ENCODE measurements around the gene FLII. TPM values are rescaled to one million over a fixed set of nuclear protein-coding genes. Genes with fewer than 3 reads are reported as not detected.

FLII gene
- total RNA-seq, 2 experiments from 2014 or later = 155 to 219 TPM

DNA sequence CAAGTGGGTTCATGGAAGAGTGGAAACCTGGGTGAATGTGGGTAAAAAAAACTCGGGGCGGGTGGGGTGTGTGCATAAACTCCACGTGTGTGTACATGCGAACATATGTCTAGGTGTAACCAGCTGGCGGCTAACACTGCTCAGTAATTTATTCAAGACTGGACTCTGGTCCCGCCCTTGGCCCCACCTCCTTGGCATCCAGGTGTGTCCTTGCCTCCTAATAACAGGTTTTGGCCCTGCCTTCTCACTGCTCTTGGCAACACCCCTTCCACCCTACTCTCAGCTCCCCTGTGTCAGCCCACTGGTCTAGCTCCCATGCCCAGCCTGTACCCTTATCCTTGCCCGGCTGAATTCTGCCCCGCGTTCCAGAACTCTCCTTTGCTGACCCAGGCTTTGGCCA, 8.3 kb downstream of the FLII start:
- Histone ChIP-seq H3K4me2 (ENCODE audit: low read length) (no peak overlapping the region), H3K9me2 (ENCODE audit: insufficient read depth, low read length) (no peaks in the 10 kb centered on the region), H3K4me1 (ENCODE audit: insufficient read depth, low read length, poor library complexity, severe bottlenecking) (no peaks in the 10 kb centered on the region), H3K36me3 (ENCODE audit: insufficient read depth, low read length) (peaks cover 87% of the 10 kb centered on the region), H2AFZ (ENCODE audit: low read length) (no peak overlapping the region), H3K4me3 (ENCODE audit: low read depth, low read length, poor library complexity, severe bottlenecking) (no peak overlapping the region), H4K20me1 (ENCODE audit: insufficient read depth, low read length) (no peaks in the 10 kb centered on the region), H3K79me2 (ENCODE audit: insufficient read depth, low read depth, low read length) (no peaks in the 10 kb centered on the region), H3K9me3 (ENCODE audit: low read length) (no peaks in the 10 kb centered on the region), H3K27ac (ENCODE audit: low read depth, low read length, poor library complexity, severe bottlenecking) (no peak overlapping the region)
- ChIA-PET CTCF (ENCODE audit: unreplicated experiment) (no interaction called here), POLR2A (no interaction called here)
- BruUV-seq (replicated peaks) = no TSS peak
- no peak for DNase-seq (ENCODE audit: low spot score)
- intact Hi-C loops (cut with micrococcal nuclease; ENCODE audit: unreplicated experiment) = no loop called here
- TF ChIP-seq EZH2phosphoT487 (IDR thresholded peaks at IDR 0.05; ENCODE audit: borderline replicate concordance, low read depth, low read length) (no peak), CTCF (conservative IDR thresholded peaks at IDR 0.05; ENCODE audit: low read length) (no peak)

- intact Hi-C loops (cut with micrococcal nuclease; ENCODE audit: unreplicated experiment) = loop anchor here (5.0 kb wide), 1 partner anchor 68 kb away; the partner anchor contains the start of gene SMCR8
- CTCF ChIA-PET (ENCODE audit: unreplicated experiment) = no interaction called here
- no peak for DNase-seq (ENCODE audit: low spot score)
- Histone ChIP-seq H3K36me3 (ENCODE audit: insufficient read depth, low read length) (peaks cover 79% of the 10 kb centered on the region), H3K9me3 (ENCODE audit: low read length) (no peaks in the 10 kb centered on the region), H3K9me2 (ENCODE audit: insufficient read depth, low read length) (no peaks in the 10 kb centered on the region), H3K27ac (ENCODE audit: low read depth, low read length, poor library complexity, severe bottlenecking) (no peak overlapping the region), H2AFZ (ENCODE audit: low read length) (no peak overlapping the region), H3K4me1 (ENCODE audit: insufficient read depth, low read length, poor library complexity, severe bottlenecking) (no peaks in the 10 kb centered on the region), H3K79me2 (ENCODE audit: insufficient read depth, low read depth, low read length) (no peaks in the 10 kb centered on the region), H4K20me1 (ENCODE audit: insufficient read depth, low read length) (no peaks in the 10 kb centered on the region), H3K4me2 (ENCODE audit: low read length) (no peak overlapping the region), H3K4me3 (ENCODE audit: low read depth, low read length, poor library complexity, severe bottlenecking) (no peak overlapping the region)
- POLR2A ChIA-PET = no interaction called here
- TF ChIP-seq CTCF (conservative IDR thresholded peaks at IDR 0.05; ENCODE audit: low read length) (no peak), EZH2phosphoT487 (IDR thresholded peaks at IDR 0.05; ENCODE audit: borderline replicate concordance, low read depth, low read length) (no peak)
- no TSS peak for BruUV-seq (replicated peaks)
These were observed 9.7 kb downstream of the FLII start for GRCh38 chr17:18248811-18249210.

DNA sequence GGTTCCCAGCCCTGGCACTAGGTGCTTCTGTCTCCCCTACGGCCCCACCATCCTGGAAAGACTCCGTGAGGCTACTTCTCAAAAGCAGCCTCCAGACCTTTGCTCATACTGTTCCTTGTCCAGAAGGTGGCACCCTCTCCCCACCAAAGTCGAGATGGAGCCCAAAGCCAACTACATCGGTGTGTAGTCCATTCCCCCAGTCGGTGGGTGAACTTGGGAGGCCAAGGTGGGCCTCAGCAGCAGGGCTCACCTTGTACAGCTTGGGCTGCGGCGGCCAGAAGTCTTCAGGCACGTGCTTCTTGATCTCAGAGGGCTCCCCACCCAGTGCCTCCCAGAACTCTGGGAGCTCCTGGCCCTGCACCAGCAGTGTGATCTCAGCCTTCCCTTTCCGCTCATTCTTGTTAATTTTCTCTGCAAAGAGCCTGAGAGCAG, 10.2 kb downstream of the FLII start:
- intact Hi-C loops (cut with micrococcal nuclease; ENCODE audit: unreplicated experiment) = loop anchor here (5.0 kb wide), 1 partner anchor 69 kb away; the partner anchor contains the start of gene SMCR8
- DNase-seq (ENCODE audit: low spot score) = peak; percentile 81
- TF ChIP-seq CTCF (conservative IDR thresholded peaks at IDR 0.05; ENCODE audit: low read length) = peak; percentile 89
- no peak for TF ChIP-seq EZH2phosphoT487 (IDR thresholded peaks at IDR 0.05; ENCODE audit: borderline replicate concordance, low read depth, low read length)
- no peak overlapping the region for H2AFZ ChIP-seq (ENCODE audit: low read length)
- H3K4me2 ChIP-seq (ENCODE audit: low read length) = no peak overlapping the region
- ChIA-PET POLR2A (no interaction called here), CTCF (ENCODE audit: unreplicated experiment) (no interaction called here)
- no peak overlapping the region for H3K27ac ChIP-seq (ENCODE audit: low read depth, low read length, poor library complexity, severe bottlenecking)
- H3K9me2 ChIP-seq (ENCODE audit: insufficient read depth, low read length) = no peaks in the 10 kb centered on the region
- BruUV-seq (replicated peaks) = no TSS peak
- H3K36me3 ChIP-seq (ENCODE audit: insufficient read depth, low read length) = peaks cover 74% of the 10 kb centered on the region
- no peaks in the 10 kb centered on the region for H4K20me1 ChIP-seq (ENCODE audit: insufficient read depth, low read length)
- no peak overlapping the region for H3K4me3 ChIP-seq (ENCODE audit: low read depth, low read length, poor library complexity, severe bottlenecking)
- no peaks in the 10 kb centered on the region for H3K9me3 ChIP-seq (ENCODE audit: low read length)
- H3K79me2 ChIP-seq (ENCODE audit: insufficient read depth, low read depth, low read length) = no peaks in the 10 kb centered on the region
- no peaks in the 10 kb centered on the region for H3K4me1 ChIP-seq (ENCODE audit: insufficient read depth, low read length, poor library complexity, severe bottlenecking)
